Activated CD8-positive, alpha-beta T cell treated with anti-CD3 and anti-CD28 coated beads for 36 hours (primary cell): ENCODE data around the gene SERINC1. TPM values are rescaled to one million over a fixed set of nuclear protein-coding genes. Genes with fewer than 3 reads are reported as not detected.

Experiments used
- ATAC-seq: fragments of 200-7000 bp; cut with Tn5 transposase; one replicate; pipeline ENCODE4 v1.10.0; 2021; ENCODE audit warnings: mild to moderate bottlenecking, moderate library complexity
- CTCF ChIA-PET: fragments of 350-600 bp; sonication (Branson Sonifier 250); formaldehyde crosslinking; loops from one replicate; lab custom pipeline; 2021; ENCODE audit warnings: antibody characterized with exemption; lab: Charles Lee
- POLR2A ChIA-PET: fragments of 350-600 bp; sonication (Branson Sonifier 250); formaldehyde crosslinking; loops from one replicate; lab custom pipeline; 2021; ENCODE audit warnings: antibody characterized with exemption; lab: Charles Lee
- DNase-seq: peaks from one replicate; pipeline ENCODE4 v3.0.0-alpha.2; 2020
- H3K27ac Mint-ChIP-seq: one replicate; pipeline ENCODE4 v1.8.0; 2021; ENCODE audit warnings: mild to moderate bottlenecking, mixed read lengths
- H3K27me3 Mint-ChIP-seq: one replicate; pipeline ENCODE4 v1.8.0; 2021; ENCODE audit warnings: mixed read lengths
- H3K36me3 Mint-ChIP-seq: one replicate; pipeline ENCODE4 v1.8.0; 2021; ENCODE audit warnings: low read depth, mixed read lengths
- H3K4me1 Mint-ChIP-seq: one replicate; pipeline ENCODE4 v1.8.0; 2021; ENCODE audit warnings: low read depth, mixed read lengths
- H3K4me3 Mint-ChIP-seq: one replicate; pipeline ENCODE4 v1.8.0; 2021; ENCODE audit warnings: mild to moderate bottlenecking, moderate library complexity, mixed read lengths
- H3K9me3 Mint-ChIP-seq: one replicate; pipeline ENCODE4 v1.8.0; 2021; ENCODE audit warnings: mixed read lengths
- intact Hi-C: fragments of 100-400 bp; cut with micrococcal nuclease; formaldehyde crosslinking; loops from one replicate; pipeline ENCODE4 v1.10.0; 2022
- total RNA-seq, 2 experiments: library from RNA; stranded (reverse); gene quantifications; one replicate each; pipeline ENCODE4 v1.2.3, GENCODE V29; 2021
- TF ChIP-seq, protein P1 (sequence below): fragments of 200-600 bp; IDR thresholded peaks from one replicate; pipeline ENCODE4 v1.8.0; 2022; ENCODE audit warnings: antibody characterized with exemption, mild to moderate bottlenecking

Gene SERINC1
- total RNA-seq, 2 experiments from 2014 or later, result 40.2 to 40.5 TPM

DNA sequence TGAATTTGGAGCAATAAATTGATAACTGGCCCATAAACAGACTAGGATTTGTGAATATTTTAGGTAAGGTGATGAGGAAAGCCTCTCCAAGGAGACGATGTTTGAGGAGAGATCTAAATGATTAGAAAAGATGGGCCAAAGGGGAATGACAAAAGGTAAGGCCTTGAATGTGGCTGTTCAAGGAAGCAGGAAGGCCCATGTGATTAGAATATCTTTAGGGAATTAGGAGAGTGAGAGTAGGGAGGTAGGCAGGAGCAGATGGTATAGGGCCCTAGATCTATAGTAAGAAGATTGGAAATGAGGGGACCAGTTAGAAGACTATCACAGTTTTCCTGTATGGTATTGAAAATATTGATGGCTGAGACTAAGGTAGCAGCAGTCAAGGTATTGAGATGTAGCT, 65.4 kb downstream of the SERINC1 start:
- Mint-ChIP-seq H3K4me1 (peaks cover 81% of the 10 kb centered on the region), H3K36me3 (peaks cover 35% of the 10 kb centered on the region), H3K4me3 (no peak overlapping the region), H3K9me3 (peaks cover 8% of the 10 kb centered on the region), H3K27me3 (no peaks in the 10 kb centered on the region), H3K27ac (no peak overlapping the region)
- ATAC-seq (no peak), DNase-seq (no peak)
- intact Hi-C loops, result no loop called here
- POLR2A ChIA-PET, result interaction anchor here (1.6 kb wide), 1 partner anchor 63 kb away, joined by 4 read pairs; no protein-coding TSS in a partner anchor
- TF ChIP-seq, protein P1, sequence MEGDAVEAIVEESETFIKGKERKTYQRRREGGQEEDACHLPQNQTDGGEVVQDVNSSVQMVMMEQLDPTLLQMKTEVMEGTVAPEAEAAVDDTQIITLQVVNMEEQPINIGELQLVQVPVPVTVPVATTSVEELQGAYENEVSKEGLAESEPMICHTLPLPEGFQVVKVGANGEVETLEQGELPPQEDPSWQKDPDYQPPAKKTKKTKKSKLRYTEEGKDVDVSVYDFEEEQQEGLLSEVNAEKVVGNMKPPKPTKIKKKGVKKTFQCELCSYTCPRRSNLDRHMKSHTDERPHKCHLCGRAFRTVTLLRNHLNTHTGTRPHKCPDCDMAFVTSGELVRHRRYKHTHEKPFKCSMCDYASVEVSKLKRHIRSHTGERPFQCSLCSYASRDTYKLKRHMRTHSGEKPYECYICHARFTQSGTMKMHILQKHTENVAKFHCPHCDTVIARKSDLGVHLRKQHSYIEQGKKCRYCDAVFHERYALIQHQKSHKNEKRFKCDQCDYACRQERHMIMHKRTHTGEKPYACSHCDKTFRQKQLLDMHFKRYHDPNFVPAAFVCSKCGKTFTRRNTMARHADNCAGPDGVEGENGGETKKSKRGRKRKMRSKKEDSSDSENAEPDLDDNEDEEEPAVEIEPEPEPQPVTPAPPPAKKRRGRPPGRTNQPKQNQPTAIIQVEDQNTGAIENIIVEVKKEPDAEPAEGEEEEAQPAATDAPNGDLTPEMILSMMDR, result no peak
- CTCF ChIA-PET, result interaction anchor here (0.8 to 1.2 kb wide), 2 partner anchors 10 to 16 kb away, joined by 3 to 5 read pairs; no protein-coding TSS in a partner anchor

DNA sequence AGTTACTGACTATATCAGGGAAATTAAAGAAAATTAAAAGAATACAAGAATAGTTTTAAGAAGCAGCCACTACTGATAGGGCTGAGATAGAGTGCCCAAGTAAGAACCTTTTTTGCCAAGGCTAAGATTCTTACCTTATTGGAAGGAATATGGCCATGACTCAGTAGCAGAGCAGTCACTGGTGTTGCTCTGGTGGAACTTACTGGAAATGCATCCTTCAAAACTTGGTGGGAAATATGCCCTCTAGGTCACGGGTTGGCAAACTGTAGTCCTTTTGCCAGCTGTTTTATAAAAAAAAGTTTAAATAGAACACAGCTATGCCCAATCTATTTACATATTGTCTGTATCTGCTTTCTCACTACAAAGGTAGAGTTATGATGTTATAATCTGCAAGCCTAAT, 66.2 kb downstream of the SERINC1 start:
- Mint-ChIP-seq H3K27ac (no peak overlapping the region), H3K36me3 (peaks cover 29% of the 10 kb centered on the region), H3K4me3 (no peak overlapping the region), H3K9me3 (peaks cover 8% of the 10 kb centered on the region), H3K4me1 (peaks cover 78% of the 10 kb centered on the region), H3K27me3 (no peaks in the 10 kb centered on the region)
- ATAC-seq (no peak), DNase-seq (no peak)
- CTCF ChIA-PET, result interaction anchor here (1.2 kb wide), 1 partner anchor 11 kb away, joined by 5 read pairs; no protein-coding TSS in a partner anchor
- POLR2A ChIA-PET, result interaction anchor here (1.6 kb wide), 1 partner anchor 64 kb away, joined by 4 read pairs; no protein-coding TSS in a partner anchor
- TF ChIP-seq, protein P1, result peak; percentile 41
- intact Hi-C loops, result no loop called here

DNA sequence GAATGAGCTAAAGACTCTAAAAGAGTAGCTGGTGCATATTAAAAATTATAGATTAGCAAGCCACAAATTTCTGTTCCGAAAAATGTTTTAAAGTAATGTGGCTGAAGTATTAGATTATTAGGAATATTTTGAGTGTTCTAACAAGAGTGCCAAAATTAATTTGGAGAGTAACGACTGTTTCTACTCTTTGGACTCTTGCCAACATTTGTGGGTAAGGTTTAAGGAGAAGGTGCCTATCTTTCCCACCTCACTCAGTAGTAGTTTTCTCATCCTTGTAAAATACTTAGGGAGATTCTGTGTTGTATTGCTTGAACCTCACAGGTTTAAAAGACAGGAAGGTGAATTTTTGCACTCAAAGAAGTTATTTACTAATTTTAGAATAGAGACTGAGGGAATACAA, 67.2 kb downstream of the SERINC1 start:
- H3K4me3 Mint-ChIP-seq, result no peak overlapping the region
- CTCF ChIA-PET, result no interaction called here

GRCh38 chr6:122401104-122401503, 70.5 kb downstream of the SERINC1 start:
- H3K9me3 Mint-ChIP-seq, result peaks cover 2% of the 10 kb centered on the region
- H3K27me3 Mint-ChIP-seq, result no peaks in the 10 kb centered on the region
- CTCF ChIA-PET, result interaction anchor here (0.9 to 1.8 kb wide), 4 partner anchors 13 to 24 kb away, joined by 3 to 8 read pairs (median 4); no protein-coding TSS in a partner anchor
- peaks cover 46% of the 10 kb centered on the region for H3K4me1 Mint-ChIP-seq
- ATAC-seq, result no peak
- POLR2A ChIA-PET, result interaction anchor here (0.7 to 1.4 kb wide), 2 partner anchors 49 to 70 kb away, joined by 3 to 5 read pairs; no protein-coding TSS in a partner anchor
- H3K4me3 Mint-ChIP-seq, result peak overlapping the region; percentile 93
- no peak for DNase-seq
- peaks cover 9% of the 10 kb centered on the region for H3K36me3 Mint-ChIP-seq
- intact Hi-C loops, result loop anchor here (2.0 kb wide), 1 partner anchor 70 kb away; the partner anchor contains the start of gene SERINC1
- TF ChIP-seq, protein P1, result no peak
- H3K27ac Mint-ChIP-seq, result no peak overlapping the region

More for the DNA sequence above, 67.2 kb downstream of the SERINC1 start:
- POLR2A ChIA-PET, result interaction anchor here (1.4 kb wide), 1 partner anchor 10 kb away, joined by 3 read pairs; no protein-coding TSS in a partner anchor
- TF ChIP-seq, protein P1, result no peak
- ATAC-seq (no peak), DNase-seq (no peak)
- Mint-ChIP-seq H3K4me1 (peaks cover 72% of the 10 kb centered on the region), H3K9me3 (peaks cover 8% of the 10 kb centered on the region), H3K27ac (no peak overlapping the region), H3K36me3 (peaks cover 28% of the 10 kb centered on the region), H3K27me3 (no peaks in the 10 kb centered on the region)
- intact Hi-C loops, result no loop called here

GRCh38 chr6:122400462-122401089, 71.0 kb downstream of the SERINC1 start:
- ChIA-PET CTCF (interaction anchor here (1.8 kb wide), 1 partner anchor 19 kb away, joined by 8 read pairs; no protein-coding TSS in a partner anchor), POLR2A (interaction anchor here (1.4 kb wide), 1 partner anchor 70 kb away, joined by 5 read pairs; no protein-coding TSS in a partner anchor)
- no peak for ATAC-seq
- Mint-ChIP-seq H3K27me3 (no peaks in the 10 kb centered on the region), H3K4me3 (peak overlapping the region; percentile 93), H3K27ac (peak overlapping the region; percentile 96), H3K4me1 (peaks cover 42% of the 10 kb centered on the region), H3K36me3 (peaks cover 5% of the 10 kb centered on the region), H3K9me3 (no peaks in the 10 kb centered on the region)
- TF ChIP-seq, protein P1, result no peak
- no peak for DNase-seq
- intact Hi-C loops, result loop anchor here (2.0 kb wide), 1 partner anchor 70 kb away; the partner anchor contains the start of gene SERINC1
